HG02678 (cell line): ENCODE data around the gene FRS3.

Experiments used
- ATAC-seq: cut with Tn5 transposase; IDR thresholded peaks from one replicate; pipeline ENCODE4 v1.9.1; 2021; ENCODE audit warnings: mild to moderate bottlenecking, moderate library complexity; ENCODE audit not compliant: unreplicated experiment

The FRS3 gene

DNA sequence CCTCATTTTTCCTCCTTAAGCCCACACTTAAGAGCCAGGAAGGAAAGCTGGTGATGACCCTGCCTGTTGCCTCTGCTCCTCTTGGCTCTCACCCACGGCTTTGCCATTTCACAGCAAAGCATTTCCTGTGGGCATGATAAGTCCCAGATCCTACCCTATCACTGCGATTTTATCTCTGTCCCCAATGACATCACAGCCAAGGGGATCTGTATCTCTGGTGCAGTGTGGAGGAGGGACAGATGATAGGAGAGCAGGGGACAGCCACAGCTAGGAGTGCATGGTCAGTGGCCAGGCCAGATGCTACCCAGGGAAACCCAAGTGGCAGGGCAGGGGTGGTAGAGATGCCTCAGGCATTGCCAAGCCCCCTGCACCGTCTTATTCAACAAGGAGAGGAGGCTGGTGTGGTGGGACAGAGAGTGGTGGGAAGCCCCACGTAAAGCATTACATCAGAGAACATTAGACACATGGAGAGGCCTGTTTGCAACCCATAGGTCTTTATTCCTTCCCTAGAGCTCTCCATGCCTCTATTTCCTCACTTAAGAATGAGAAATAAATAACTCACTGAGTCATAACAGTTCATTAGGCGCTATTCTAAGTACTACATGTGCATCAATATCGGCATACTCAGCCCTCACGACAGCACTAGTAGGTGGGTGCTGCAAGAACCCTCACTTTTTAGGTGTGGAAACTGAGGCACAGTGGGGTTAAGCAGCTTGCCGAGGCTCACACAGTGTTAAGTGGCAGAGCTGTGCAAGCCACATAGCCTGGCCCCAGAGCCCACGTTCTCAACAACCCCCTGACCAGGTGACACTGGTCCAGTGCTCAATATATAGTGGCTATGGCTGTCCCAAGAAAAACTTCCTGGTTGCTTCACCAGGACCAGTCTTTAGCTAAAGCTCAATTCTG is 48.9 kb downstream of the FRS3 start:
- ATAC-seq = no peak

DNA sequence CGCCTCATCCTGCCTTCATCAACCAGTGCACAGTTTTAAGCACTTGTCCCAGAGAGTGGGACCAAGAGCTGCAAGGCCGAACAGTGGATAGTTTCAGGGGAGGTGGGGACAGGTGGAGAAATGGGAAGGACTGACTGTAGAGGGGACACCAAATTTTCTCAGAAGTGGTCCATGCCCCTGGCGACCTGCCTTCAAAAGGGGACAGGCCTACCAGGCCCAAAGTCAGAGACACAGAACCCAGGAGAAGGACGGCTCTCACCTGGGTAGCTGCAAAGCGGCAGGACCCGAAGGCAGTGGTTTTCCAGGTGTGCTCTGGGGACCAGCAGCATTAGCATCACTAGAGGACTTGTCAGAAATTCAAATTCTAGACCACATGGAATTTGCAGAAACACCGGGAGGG is 50.1 kb downstream of the FRS3 start:
- no peak for ATAC-seq

DNA sequence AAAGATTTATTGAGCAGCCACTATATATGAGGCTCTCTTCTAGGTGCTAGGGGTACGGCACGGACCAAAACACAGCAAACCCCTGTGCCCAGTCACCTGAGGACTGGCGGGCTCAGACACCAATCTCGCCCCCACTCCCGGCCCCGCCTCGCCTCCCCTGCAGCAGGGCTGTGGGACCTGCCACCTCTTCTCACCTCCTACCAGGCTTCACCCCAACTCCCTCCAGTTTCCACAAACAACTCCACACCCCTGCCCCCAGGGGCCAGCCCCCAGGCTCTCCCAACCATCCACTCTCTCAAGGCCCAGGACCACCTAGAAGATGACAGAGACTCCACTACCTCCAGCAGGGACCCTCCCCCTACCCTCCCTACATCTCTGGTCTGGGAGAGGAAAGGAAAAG is 50.7 kb downstream of the FRS3 start:
- no peak for ATAC-seq

DNA sequence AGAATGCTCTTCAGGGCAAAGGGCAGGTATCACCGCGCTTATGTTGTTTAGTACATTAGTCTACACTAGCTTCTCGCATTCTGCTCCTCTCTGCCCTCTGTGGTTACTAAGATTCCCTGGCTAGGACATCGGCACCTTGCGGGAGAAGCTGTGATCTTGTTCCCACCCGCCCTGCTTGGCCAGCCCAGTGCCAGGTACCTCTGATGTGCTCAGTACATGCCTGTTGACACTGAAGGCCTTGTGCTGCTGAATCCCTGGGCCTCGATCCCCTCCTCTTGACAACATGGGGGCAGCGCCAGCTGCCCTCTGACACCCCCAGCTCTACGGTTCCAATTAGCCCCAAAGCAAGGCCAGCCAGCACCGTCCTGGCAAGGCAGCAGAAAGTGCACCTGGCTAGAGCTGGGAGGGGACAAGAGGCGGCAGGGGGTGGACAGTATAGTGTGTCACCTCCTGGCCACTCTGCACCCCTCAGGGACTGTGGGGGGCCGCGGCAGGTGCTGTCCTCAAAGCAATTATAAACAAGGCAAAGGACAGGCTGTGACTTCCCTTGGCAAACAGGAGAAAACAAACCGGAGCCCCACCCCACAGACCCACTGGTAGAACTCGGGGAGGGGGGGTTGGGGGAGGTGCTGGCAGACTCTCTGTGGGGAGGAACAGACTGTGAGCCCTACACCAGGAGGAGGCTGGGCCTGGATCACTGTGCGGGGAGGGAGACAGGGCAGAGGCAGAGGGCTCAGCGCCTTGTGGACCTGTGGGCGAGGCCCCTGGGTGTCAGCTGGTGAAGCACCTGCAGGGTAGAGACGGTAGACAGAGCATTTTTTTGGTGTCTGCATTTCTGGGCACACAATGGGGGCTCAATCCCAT is 51.4 kb downstream of the FRS3 start:
- ATAC-seq = no peak

DNA sequence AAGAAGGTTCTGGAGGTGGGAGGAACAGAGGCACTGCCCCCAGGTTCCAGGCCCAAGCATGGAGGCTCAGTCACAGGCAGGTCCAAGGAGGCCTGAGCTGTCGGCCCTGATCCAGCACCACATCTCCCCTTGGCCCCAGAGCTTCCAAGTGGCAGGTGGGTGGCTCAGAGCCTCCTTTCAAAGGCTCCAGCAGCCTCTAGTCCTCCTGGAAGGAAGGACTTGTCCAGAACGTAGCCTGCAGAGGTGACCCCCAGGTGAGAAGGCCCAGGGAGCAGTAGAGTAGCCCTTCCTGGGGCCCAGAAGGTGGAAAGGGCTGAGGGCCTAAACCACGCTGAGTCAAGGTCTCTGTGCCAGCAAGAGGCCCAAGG is 52.0 kb downstream of the FRS3 start:
- ATAC-seq = no peak

DNA sequence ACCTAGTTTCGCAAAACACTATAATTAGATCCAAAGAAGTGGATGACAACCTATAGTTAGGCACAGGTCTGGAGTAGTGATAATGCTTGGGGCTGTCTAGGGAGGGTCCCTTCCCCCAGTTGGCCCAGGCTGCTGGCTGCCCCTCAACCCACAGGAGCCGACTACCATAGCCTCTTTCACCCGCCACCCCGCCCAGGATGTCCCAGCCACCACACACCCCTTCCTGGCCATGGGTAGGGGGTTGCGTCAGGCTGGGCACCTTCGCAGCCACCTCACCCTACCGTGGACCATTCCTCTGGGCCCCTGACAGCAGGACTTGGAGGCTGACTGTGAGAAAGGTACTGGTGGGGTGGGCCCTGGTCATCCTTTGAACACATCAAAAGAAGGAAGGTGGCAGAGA is 52.8 kb downstream of the FRS3 start:
- no peak for ATAC-seq

DNA sequence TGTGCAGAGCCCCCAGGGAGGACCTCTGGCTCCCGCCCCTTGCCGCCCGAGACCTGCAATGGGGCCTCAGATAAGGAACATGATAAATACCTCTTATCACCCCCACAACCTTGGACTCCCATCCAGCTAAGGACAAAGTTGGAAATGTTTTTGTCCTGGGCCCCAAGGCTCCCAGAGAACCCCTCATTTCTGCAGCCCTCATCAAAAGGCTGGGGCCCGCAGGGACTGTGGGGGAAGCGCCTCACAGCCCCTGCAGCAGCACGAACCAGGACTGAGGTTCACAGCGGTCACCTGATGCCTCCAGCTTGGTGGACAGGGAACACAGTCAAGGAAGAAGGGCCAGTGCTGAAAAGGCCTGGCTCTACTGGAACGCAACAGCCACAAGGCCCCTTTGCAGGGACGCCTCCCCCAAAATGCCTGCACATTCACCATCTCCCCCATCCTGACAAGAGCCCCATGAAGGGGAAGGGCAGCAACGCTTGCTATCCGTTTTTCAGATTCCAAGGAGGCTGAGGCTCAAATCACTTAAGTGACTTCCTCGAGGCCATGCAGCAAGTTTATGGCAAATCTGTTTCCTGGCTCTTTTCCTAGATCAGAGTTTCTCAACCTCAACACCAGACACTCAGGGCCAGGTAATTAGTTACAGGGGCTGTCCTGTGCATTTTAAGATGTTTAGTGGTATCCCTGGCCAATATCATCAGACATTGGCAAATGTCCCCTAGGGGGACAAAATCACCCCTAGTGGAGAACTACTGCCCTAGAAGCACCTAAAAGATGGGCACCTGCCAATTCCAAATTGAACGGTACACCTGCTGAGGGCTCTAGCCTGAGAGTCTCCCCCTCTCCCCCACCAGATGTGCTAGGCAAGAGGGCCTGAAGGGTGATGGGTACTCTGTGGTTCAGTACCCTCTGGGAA is 54.9 kb downstream of the FRS3 start:
- no peak for ATAC-seq

DNA sequence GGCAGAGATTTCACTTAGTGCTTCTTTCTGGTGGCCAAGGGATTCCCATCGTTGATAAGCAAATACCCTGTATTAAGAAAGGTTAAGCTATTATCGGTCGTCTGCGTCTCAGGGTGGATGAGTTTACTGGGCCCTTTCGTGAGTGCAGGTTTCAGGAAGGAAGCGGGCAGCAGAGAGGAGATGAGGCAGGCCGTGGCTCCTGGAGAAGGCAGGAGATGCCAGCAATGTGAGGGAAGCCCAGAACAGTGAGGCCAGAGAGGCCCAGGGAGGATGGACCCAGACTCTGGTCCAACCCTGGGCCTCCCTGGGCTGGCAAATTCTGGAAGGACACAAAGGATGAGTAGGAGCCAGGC is 55.5 kb downstream of the FRS3 start:
- no peak for ATAC-seq

DNA sequence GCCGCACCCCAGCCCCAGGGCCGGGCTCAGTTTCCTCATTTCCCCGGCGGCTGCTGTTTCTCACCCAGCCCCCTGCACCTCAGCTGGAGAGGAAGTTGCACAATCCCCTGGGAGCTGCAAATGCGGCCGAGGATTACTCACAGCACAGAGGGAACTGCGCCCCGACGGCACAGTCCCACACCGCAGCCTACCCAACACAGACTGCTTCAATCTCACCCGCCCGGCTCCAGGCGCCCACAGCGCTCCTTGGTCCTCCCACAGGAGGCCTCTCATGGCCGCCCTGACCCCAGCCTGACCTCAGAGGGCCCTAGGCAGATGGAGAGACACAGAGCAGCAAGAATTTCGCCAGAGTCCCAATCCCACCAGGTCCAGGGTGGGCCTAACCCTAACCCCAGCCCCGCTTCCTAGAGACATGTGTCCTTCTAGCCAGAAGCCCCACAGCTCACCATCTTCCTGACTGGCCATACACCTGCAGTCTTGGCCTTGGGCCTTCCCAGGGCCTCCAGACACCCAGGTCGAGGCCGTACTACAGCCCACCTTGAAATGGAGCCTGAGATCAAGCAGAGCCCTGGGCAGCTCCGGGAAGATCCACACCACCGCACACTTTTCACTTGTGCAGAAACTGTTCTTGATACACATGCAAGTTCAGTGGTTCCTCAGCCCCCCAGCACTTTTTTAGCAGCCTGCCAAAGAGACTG is 56.0 kb downstream of the FRS3 start:
- peak; percentile 69 for ATAC-seq

DNA sequence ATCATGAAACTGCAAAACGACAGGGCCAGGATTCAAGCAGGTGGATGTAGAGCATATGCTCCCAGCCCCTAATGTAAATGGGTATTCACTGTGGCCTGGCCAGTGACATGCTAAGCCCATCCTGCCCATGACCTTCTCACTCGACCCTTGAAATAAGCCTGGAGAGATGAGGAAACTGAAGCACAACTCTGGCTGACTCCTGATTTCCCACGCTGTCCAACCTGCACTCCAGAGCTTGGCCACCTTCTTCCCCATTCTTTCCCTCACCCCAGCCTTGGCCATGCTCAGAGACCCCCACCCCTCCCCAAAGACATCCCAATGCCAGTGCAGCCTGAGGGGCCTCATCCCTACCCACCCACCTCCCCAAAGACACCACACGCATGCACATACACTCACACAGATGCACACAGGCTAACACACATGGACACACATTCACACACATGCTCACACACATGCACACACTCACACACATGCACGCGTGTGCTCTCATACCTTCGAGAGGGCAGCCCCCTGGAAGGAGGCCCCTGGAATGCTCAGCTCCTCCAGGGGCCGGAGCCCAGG is 56.7 kb downstream of the FRS3 start:
- no peak for ATAC-seq

DNA sequence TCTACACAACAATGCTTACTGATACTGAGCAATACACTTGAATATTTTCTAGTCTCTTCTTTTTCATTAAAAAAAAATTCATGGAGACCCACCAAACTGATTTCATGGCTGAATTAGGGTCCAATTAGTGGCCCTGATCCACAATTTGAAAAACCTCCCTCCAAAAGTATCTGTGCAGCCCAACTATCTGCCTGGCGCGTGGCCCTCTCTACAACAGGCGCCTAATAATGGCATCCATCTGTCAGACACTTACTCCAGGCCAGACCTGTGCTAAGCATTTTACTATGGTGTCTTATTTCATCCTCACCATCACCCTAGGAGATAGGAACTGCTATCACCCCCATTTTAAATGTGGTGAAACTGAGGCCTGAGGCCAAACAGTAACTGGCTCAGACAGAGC is 58.3 kb downstream of the FRS3 start:
- no peak for ATAC-seq

DNA sequence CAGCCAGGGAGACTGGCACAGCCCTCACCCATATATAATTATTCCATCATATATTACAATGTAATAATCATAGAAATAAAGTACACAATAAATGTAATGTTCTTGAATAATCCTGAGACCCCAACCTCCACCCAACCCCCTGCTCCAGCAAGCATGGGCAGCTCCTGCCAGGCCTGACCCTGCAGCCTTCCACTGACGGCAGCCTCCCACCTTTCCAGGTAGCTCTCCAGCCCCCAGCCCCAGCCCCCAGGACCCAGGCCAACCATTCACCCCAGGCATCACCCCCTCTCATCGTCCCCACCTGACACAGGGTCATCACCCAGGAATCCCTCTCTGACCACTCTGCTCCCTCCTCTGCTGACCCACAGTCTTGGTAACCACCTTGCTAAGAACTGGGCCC is 58.9 kb downstream of the FRS3 start:
- ATAC-seq = no peak

DNA sequence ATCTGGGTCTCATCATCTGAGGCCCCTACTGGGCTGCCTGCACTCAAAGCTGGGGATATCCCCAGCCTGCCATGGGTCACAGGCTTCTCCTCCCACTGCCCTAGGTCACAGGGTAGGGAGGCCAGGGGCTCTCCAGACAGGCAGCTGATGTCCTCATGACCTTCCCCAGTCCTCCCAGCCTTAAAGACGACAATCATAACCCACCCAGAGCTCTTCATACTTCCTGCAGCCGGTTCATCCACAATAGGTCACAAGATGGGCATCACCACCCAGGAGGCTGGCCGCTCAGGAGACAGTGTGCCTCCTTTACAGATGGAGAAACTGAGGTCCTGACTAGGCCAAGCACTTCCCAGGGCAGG is 59.5 kb downstream of the FRS3 start:
- no peak for ATAC-seq
